Esophagus muscularis mucosa (tissue), 4 donors: ENCODE measurements around the gene ZNF441. TPM values are rescaled to one million over a fixed set of nuclear protein-coding genes. Genes with fewer than 3 reads are reported as not detected.

ENCODE experiments used
- DNase-seq: peaks from one replicate; pipeline ENCODE4 v3.0.0-alpha.2; 2017; ENCODE audit errors: extremely low spot score
- H3K27ac ChIP-seq, 4 donors: fragments of 200-600 bp; sonication (generic); replicated peaks in 1 of 4; 1 replicate in 3 of 4; 2 replicates in 1 of 4; pipeline ENCODE4 v1.5.1; 2016 to 2019; ENCODE audit warnings: mild to moderate bottlenecking in 1 of 4
- H3K27me3 ChIP-seq, 4 donors: fragments of 200-600 bp; sonication (generic); one replicate each; pipeline versions ENCODE4 v1.5.1 to v1.6.0; 2016 to 2019
- H3K36me3 ChIP-seq, 4 donors: fragments of 200-600 bp; sonication (generic); one replicate each; pipeline ENCODE4 v1.5.1; 2016 to 2019
- H3K4me1 ChIP-seq, 4 donors: fragments of 200-600 bp; sonication (generic); one replicate each; pipeline ENCODE4 v1.5.1; 2016 to 2019
- H3K4me3 ChIP-seq, 4 donors: fragments of 200-600 bp; sonication (generic); 1 replicate in 2 of 4; 2 replicates in 2 of 4; pipeline ENCODE4 v1.5.1; 2016 to 2019; ENCODE audit warnings: mild to moderate bottlenecking in 4 of 4, moderate library complexity in 1 of 4
- H3K9me3 ChIP-seq, 4 donors: fragments of 200-600 bp; sonication (generic); 1 replicate in 3 of 4; 2 replicates in 1 of 4; pipeline ENCODE4 v1.5.1; 2016 to 2019
- CTCF ChIP-seq, 3 experiments: fragments of 200-600 bp in 2 of 3; fragments of 450-650 bp in 1 of 3; sonication (generic) in 2 of 3; IDR thresholded peaks; one replicate each; pipeline ENCODE4 v1.5.1; 2017 to 2019; ENCODE audit warnings: antibody characterized with exemption in 3 of 3, mild to moderate bottlenecking in 2 of 3, moderate library complexity in 1 of 3
- EP300 ChIP-seq: sonication (generic); formaldehyde crosslinking; IDR thresholded peaks from one replicate; pipeline ENCODE4 v1.6.1; 2017; ENCODE audit warnings: antibody characterized with exemption
- POLR2A ChIP-seq: fragments of 450-650 bp; IDR thresholded peaks from one replicate; pipeline ENCODE4 v1.6.1; 2017; ENCODE audit warnings: antibody characterized with exemption, moderate library complexity, mild to moderate bottlenecking, low read depth
- POLR2AphosphoS5 ChIP-seq, 2 donors: sonication (generic); formaldehyde crosslinking; IDR thresholded peaks; one replicate each; pipeline ENCODE4 v1.6.1; 2017; ENCODE audit warnings: antibody characterized with exemption in 2 of 2
- WGBS: methylation state at CpG from one replicate; pipeline ENCODE4 v1.1.5; 2018; 5-methylcytosine and 5-hydroxymethylcytosine counted together
- intact Hi-C: fragments of 100-400 bp; cut with DNase I; formaldehyde crosslinking; loops from one replicate; pipeline ENCODE4 v1.15.1; 2023
- total RNA-seq, 4 donors: library from RNA; depleted of rRNA; stranded (reverse); fragments of >200 nt; gene quantifications; one replicate each; pipeline versions ENCODE4 v1.1.0 to v1.2.1, GENCODE V29; 2016

Gene ZNF441
- total RNA-seq, 4 donors from 2014 or later = 5.6 to 7.9 (median 6.5) TPM

GRCh38 chr19:11833541-11833940 lies 66.7 kb downstream of the ZNF441 start:
- intact Hi-C loops = no loop called here
- no peak for TF ChIP-seq POLR2AphosphoS5 (IDR thresholded peaks at IDR 0.05)
- TF ChIP-seq POLR2A = no peak
- no peak for TF ChIP-seq CTCF (IDR thresholded peaks at IDR 0.05)
- TF ChIP-seq EP300 = no peak
- Histone ChIP-seq H3K36me3 (peaks cover 23 to 59% (median 37%) of the 10 kb centered on the region in 4 donors), H3K27ac (no peak overlapping the region), H3K27me3 (no peaks in the 10 kb centered on the region), H3K4me3 (no peak overlapping the region), H3K9me3 (peaks cover 5 to 34% (median 27%) of the 10 kb centered on the region in 4 donors), H3K4me1 (no peaks in the 10 kb centered on the region)
- DNase-seq = no peak
- 98% methylated on average over 2 of the region's 2 CpGs for WGBS

Other genes starting within 250 kb of the ZNF441 start
- 10 to 100 TPM; 72.7 to 97.5 (median 81.8) TPM for gene ECSIT, start 237.9 kb upstream of the ZNF441 start, total RNA-seq
- 1,000 to 10,000 TPM; 2,877 to 3,384 (median 2,954) TPM for gene CNN1, start 228.1 kb upstream of the ZNF441 start, total RNA-seq
- gene ELOF1, start 207.8 kb upstream of the ZNF441 start, total RNA-seq = 10 to 100 TPM; 27.0 to 39.1 (median 30.5) TPM
- 10 to 100 TPM in 3 of 4 donors, 1 to 10 TPM in 1; 7.3 to 16.0 (median 13.3) TPM for gene ACP5, start 189.4 kb upstream of the ZNF441 start, total RNA-seq
- 10 to 100 TPM in 1 of 4 donors, 1 to 10 TPM in 3; 7.8 to 10.2 (median 7.9) TPM for gene ZNF627, start 169.5 kb upstream of the ZNF441 start, total RNA-seq
- 1 to 10 TPM; 3.1 to 6.7 (median 5.0) TPM for gene ZNF823, start 28.1 kb upstream of the ZNF441 start, total RNA-seq
- 1 to 10 TPM; 2.5 to 4.5 (median 3.7) TPM for gene ZNF491, start 31.5 kb downstream of the ZNF441 start, total RNA-seq
- gene ZNF440, start 47.3 kb downstream of the ZNF441 start, total RNA-seq = 1 to 10 TPM; 5.5 to 6.9 (median 6.3) TPM
- gene ZNF439, start 81.7 kb downstream of the ZNF441 start, total RNA-seq = 1 to 10 TPM; 6.5 to 9.1 (median 7.1) TPM
- gene ZNF69, start 120.8 kb downstream of the ZNF441 start, total RNA-seq = 1 to 10 TPM; 3.8 to 8.2 (median 6.9) TPM
- 10 to 100 TPM in 2 of 4 donors, 1 to 10 TPM in 2; 7.6 to 12.0 (median 9.5) TPM for gene ZNF700, start 158.1 kb downstream of the ZNF441 start, total RNA-seq
- gene ZNF763, start 198.0 kb downstream of the ZNF441 start, total RNA-seq = 1 to 10 TPM; 3.3 to 7.5 (median 4.8) TPM